ENCODE measurements around the gene TTC12.

Gene TTC12

DNA sequence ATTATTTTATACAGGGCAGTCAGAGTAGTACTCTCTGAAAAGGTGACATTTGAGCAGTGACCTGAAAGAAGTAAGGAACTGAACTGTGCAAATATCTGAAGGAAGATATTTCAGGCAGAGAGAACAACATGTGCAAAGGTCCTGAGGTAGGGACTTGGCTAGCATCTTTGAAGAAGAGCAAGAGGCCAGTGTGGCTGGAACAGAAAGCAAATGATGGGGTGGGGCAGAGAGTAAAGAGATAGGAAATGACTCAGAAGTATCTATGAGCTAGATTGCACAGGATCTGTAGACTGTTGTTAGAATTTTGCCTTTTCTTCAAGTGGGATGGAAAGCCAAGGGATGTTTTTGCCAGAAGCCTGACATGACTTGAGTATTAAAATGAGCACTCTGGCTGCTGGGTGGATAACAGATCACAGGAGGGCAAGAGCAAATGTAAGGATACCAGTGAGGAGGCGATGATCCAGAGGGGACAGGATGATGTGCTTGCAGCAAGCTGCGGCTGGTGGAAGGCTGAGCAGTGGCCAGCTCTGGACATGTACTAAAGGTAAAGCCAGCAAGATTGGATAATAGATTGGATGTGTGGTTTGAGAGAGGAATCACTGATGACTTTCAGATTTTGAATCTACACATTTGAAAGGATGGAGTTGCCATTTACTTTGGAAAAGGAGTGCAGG lies 33.2 kb upstream of the TTC12 start:
- no peak for DNase-seq (ENCODE audit: low read depth)
- TF ChIP-seq, protein P1, sequence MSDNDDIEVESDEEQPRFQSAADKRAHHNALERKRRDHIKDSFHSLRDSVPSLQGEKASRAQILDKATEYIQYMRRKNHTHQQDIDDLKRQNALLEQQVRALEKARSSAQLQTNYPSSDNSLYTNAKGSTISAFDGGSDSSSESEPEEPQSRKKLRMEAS (IDR thresholded peaks at IDR 0.05; ENCODE audit: low read depth, low read length) = no peak
- TF ChIP-seq MYC (IDR thresholded peaks at IDR 0.05; ENCODE audit: low read depth, low read length) (no peak), POLR2A (IDR thresholded peaks at IDR 0.05; ENCODE audit: extremely low read depth, insufficient read length) (no peak), CTCF (IDR thresholded peaks at IDR 0.05; ENCODE audit: low read depth, low read length) (no peak)
- no peak overlapping the region for H3K4me3 ChIP-seq (ENCODE audit: low read depth, low read length)

- DNase-seq (ENCODE audit: low read depth) = no peak
- no peak for TF ChIP-seq POLR2A (IDR thresholded peaks at IDR 0.05; ENCODE audit: extremely low read depth, insufficient read length)
- no peak for TF ChIP-seq CTCF (IDR thresholded peaks at IDR 0.05; ENCODE audit: low read depth, low read length)
- TF ChIP-seq, protein P1 (IDR thresholded peaks at IDR 0.05; ENCODE audit: low read depth, low read length) = no peak
- H3K4me3 ChIP-seq (ENCODE audit: low read depth, low read length) = no peak overlapping the region
Observed at GRCh38 chr11:113282898-113283437, 31.4 kb upstream of the TTC12 start.

DNA sequence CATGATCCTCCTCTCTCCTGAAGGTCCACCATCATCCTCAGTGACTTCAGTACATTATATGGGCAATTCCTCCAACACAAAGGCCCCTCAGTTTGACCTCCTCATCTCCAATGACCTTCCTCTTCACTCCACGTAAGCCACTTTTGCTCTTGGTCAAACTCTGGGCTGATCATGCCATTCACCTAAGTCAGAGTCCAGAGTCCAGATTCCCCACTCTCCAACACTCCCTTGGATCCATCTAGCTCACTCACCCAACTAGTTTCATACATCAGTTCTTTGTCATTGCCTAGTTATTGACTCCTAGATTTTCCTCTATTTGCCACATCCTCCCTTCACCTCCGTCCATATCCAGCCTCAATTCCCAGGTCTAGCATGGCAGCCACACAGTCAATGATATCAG lies 30.5 kb upstream of the TTC12 start:
- no peak for TF ChIP-seq CTCF (IDR thresholded peaks at IDR 0.05; ENCODE audit: low read depth, low read length)
- DNase-seq (ENCODE audit: low read depth) = no peak
- H3K4me3 ChIP-seq (ENCODE audit: low read depth, low read length) = no peak overlapping the region

DNA sequence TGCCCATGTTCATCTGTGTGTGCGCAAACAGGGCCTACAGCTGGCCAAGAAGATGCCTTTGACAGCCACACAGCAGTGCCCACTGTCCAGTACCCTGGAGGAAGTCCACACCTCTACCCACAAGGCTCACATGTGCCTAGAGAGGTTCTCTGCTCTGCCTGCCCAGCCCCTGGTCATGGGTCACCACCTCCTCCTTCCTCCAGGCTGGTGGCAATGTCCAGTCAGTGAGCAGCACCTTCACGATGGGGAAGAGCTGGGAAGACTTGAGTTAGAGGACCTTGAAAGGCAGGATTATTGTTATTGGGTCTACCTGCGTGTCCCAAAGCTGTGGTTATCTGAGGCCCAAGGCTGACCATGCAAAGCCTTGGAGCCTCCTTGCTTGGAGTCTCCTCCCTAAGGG lies 28.4 kb upstream of the TTC12 start:
- H3K4me3 ChIP-seq (ENCODE audit: low read depth, low read length) = no peak overlapping the region
- DNase-seq (ENCODE audit: low read depth) = no peak
- TF ChIP-seq, protein P1 (IDR thresholded peaks at IDR 0.05; ENCODE audit: low read depth, low read length) = no peak
- no peak for TF ChIP-seq MYC (IDR thresholded peaks at IDR 0.05; ENCODE audit: low read depth, low read length)
- no peak for TF ChIP-seq POLR2A (IDR thresholded peaks at IDR 0.05; ENCODE audit: extremely low read depth, insufficient read length)

DNA sequence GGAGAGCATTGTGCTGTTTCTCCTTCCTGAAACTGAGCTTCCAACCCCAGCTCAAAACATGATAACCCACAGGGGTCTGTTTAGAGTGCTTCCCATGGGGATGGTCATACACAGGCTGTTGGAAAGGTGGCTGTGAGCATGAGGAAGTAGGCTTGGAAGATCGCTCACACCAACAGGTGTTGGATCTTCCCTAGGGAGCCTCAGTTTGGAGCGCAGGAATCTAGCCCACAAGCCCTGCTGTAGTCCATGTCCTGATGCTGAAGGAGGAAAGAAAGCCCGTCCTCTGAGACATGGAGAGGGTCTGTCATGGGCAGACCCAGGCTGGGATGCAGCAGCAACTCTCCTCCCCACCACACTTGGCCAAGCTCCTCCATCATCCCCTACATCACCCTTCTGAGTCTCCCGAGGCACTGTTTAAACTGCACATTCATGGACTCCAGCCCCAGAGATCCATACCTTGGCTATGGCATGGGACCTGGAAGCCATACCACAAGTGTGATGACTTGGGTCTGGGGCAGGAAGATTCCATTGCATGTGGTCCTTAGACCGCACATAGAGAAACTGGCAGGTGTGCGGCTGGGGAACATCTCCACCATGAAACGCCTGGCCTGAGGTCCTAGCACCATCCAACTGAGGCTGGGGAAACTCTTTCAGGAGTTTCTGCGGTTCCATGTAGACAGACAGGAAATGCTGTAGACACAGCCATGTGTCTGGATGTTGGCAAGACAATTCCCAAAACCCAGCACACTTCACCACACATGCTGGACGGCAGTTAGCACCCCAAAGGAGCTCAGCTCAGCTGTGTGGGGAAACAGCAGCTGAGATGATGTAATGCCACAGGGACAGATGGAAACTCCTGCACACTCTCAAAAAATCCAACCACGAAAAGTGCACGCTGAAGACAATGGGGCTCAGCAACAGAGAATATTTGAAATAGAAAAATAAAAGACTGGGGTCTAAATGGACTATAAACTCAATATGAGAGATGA lies 27.6 kb upstream of the TTC12 start:
- TF ChIP-seq, protein P1 (IDR thresholded peaks at IDR 0.05; ENCODE audit: low read depth, low read length) = no peak
- no peak for TF ChIP-seq CTCF (IDR thresholded peaks at IDR 0.05; ENCODE audit: low read depth, low read length)
- no peak for DNase-seq (ENCODE audit: low read depth)
- no peak overlapping the region for H3K4me3 ChIP-seq (ENCODE audit: low read depth, low read length)

DNA sequence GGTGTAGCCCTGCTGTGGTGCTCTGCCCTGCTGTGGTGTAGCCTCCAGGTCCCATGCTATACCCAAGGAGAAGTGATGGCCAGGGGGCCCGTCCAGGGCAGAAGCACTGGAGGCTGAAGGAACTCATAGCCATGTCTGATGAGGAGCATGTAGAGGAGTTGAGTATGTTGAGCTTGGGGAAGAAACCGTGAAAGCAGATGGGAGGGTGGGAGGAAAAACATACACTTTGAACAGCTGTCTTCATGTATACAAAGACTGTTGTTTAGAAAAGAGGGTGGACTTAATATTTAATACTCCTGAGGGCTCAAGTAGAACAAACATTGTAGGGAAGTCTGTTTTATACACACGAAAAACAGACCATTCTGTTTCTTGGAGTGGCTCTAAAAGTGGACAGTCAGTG lies 26.6 kb upstream of the TTC12 start:
- no peak for DNase-seq (ENCODE audit: low read depth)
- H3K4me3 ChIP-seq (ENCODE audit: low read depth, low read length) = no peak overlapping the region
- TF ChIP-seq, protein P1 (IDR thresholded peaks at IDR 0.05; ENCODE audit: low read depth, low read length) = no peak
- TF ChIP-seq MYC (IDR thresholded peaks at IDR 0.05; ENCODE audit: low read depth, low read length) (no peak), CTCF (IDR thresholded peaks at IDR 0.05; ENCODE audit: low read depth, low read length) (no peak), POLR2A (IDR thresholded peaks at IDR 0.05; ENCODE audit: extremely low read depth, insufficient read length) (no peak)
